Omental fat pad (tissue), 4 donors: ENCODE measurements around the gene CPNE1. TPM values are rescaled to one million over a fixed set of nuclear protein-coding genes. Genes with fewer than 3 reads are reported as not detected.

Experiments
- ATAC-seq: fragments of 150-250 bp; one replicate; pipeline ENCODE4 v1.9.1; 2016; ENCODE audit warnings: mild to moderate bottlenecking, moderate library complexity; ENCODE audit not compliant: low FRiP score
- DNase-seq: peaks from one replicate; pipeline ENCODE4 v3.0.0-alpha.2; 2019; ENCODE audit warnings: low spot score
- total RNA-seq, 4 donors: library from RNA; depleted of rRNA; stranded (reverse); fragments of >200 nt; gene quantifications; one replicate each; pipeline ENCODE4 v1.1.0, GENCODE V29; 2016
- TF ChIP-seq, protein P1 (sequence below), 3 donors: fragments of 450-650 bp; IDR thresholded peaks; one replicate each; pipeline ENCODE4 v1.5.1; 2016 to 2017; ENCODE audit warnings: antibody characterized with exemption in 3 of 3, mild to moderate bottlenecking in 3 of 3, moderate library complexity in 2 of 3

CPNE1 gene
- total RNA-seq, 4 donors from 2014 or later: 50.7 to 113 (median 85.2) TPM

DNA sequence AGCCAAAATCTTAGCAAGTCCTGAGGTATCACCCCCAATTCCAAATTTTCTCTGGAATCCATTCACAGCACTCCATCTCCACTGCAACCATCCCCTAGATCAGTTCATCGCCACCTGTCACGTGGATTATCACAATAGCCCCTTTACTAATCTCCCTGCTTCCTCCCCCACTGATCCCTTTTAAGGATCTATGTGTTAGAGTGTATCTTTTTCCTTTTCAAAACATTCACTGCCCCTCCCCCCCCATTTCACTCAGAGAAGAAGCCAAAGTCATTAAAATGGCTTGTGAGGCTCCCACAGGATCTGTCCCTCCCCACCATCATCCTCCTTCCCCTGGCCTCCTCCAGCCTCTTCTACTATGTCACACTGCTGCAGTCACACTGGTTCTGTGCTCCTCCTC is 67.5 kb downstream of the CPNE1 start:
- no peak for ATAC-seq
- DNase-seq: no peak
- TF ChIP-seq, protein P1, sequence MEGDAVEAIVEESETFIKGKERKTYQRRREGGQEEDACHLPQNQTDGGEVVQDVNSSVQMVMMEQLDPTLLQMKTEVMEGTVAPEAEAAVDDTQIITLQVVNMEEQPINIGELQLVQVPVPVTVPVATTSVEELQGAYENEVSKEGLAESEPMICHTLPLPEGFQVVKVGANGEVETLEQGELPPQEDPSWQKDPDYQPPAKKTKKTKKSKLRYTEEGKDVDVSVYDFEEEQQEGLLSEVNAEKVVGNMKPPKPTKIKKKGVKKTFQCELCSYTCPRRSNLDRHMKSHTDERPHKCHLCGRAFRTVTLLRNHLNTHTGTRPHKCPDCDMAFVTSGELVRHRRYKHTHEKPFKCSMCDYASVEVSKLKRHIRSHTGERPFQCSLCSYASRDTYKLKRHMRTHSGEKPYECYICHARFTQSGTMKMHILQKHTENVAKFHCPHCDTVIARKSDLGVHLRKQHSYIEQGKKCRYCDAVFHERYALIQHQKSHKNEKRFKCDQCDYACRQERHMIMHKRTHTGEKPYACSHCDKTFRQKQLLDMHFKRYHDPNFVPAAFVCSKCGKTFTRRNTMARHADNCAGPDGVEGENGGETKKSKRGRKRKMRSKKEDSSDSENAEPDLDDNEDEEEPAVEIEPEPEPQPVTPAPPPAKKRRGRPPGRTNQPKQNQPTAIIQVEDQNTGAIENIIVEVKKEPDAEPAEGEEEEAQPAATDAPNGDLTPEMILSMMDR (IDR thresholded peaks at IDR 0.05): no peak

DNA sequence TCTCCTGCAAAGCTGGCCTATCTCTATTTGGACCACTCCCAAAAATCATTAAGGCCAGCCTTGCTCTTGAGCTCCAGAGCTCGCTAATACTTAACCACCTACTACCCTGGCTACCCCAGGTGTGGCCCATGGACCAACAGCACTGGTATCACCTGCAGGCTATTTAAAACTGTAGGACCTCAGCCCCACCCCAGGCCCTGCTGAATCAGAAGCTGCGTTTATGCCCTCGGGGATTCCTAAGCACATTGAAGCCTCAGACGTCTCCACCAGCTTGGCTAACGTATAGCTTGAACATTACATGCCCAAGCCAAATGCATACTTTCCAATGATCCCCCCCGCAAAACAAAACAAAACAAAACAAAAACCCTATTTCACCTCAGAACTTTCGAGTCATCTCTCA is 68.8 kb downstream of the CPNE1 start:
- DNase-seq (no peak), ATAC-seq (no peak)
- TF ChIP-seq, protein P1 (IDR thresholded peaks at IDR 0.05): no peak

DNA sequence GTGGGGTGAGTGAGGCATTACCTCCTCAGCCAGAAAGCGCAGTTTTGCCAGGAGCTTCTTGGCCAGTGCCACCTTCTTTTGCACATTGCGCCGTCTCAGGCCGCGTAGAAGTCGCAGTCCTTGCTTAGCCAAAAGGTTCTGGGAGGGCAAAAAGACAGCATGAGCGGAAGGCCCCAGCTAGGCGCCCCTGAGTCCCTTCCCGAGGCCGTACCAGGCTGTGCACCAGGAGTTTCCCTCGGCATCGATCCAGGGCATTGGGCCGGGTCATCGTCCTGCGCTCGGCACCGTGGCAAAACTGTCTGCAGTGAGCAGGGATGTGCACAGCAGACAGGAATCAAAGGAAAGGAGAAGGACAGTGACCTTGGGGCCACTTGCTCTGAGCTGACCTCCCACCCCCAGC is 69.2 kb downstream of the CPNE1 start:
- no peak for ATAC-seq
- DNase-seq: no peak
- TF ChIP-seq, protein P1 (IDR thresholded peaks at IDR 0.05): no peak

DNA sequence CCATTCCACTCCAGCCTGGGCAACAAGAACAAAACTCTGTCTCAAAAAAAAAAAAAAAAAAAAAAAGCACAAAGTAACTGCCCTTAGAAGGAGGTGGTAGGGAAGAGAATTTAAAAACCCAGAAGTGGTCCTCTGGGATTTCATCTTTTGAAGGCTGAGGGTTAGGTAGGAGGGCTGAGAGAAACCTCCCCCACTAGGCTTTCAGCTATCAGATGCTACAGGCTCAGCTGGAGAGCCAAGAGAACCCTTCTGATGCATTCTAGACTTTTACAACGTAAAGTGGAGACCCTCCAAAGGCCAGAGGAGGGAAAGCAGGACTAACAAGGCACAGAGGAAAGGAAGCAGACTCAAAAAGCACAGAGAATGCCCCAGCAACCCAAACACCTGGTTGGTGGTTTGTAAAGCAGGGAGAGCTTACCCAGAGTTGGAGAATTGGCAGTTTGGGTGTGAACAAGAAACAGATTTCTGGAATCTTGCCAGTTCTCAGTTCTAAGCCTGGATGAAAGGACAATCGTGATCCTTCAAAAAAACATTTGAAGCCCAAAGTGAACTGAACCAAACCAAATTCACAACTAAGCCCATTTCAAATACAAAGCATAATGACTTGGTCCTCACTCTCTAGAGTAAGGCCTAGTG is 72.2 kb downstream of the CPNE1 start:
- no peak for DNase-seq
- no peak for ATAC-seq
- TF ChIP-seq, protein P1 (IDR thresholded peaks at IDR 0.05): no peak

DNA sequence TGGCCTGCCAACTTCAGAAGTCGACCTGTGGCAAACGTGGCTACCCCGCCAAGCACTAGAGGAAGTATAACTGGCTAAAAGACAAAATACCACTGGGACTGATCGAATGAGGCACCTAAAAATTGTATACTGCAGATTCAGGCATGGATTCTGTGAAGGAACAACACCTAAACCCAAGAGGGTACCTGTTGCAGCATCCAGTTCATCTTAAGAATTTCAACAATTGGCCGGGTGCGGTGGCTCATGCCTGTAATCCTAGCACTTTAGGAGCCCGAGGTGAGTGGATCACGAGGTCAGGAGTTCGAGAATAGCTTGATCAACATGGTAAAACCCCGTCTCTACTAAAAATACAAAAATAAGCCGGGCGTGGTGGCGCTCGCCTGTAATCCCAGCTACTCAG is 76.3 kb downstream of the CPNE1 start:
- TF ChIP-seq, protein P1 (IDR thresholded peaks at IDR 0.05): no peak
- ATAC-seq (no peak), DNase-seq (no peak)

DNA sequence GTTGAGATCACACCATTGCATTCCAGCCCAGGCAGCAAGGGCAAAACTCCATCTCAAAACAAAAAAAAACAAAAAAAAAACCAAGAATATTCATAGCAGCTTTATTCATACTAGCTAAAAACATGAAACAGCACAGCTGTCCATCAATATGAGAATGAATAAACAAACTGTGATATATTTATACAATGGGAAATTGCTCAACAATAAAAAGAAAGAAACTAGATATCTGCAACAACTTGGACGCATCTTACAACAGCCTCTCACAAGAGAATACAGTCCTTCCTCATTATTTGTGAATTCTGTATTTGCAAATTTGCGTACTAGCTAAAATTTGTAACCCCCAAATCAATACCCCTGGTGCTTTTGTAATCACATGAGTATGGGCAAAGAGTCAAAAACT is 77.3 kb downstream of the CPNE1 start:
- TF ChIP-seq, protein P1 (IDR thresholded peaks at IDR 0.05): no peak
- no peak for ATAC-seq
- no peak for DNase-seq

DNA sequence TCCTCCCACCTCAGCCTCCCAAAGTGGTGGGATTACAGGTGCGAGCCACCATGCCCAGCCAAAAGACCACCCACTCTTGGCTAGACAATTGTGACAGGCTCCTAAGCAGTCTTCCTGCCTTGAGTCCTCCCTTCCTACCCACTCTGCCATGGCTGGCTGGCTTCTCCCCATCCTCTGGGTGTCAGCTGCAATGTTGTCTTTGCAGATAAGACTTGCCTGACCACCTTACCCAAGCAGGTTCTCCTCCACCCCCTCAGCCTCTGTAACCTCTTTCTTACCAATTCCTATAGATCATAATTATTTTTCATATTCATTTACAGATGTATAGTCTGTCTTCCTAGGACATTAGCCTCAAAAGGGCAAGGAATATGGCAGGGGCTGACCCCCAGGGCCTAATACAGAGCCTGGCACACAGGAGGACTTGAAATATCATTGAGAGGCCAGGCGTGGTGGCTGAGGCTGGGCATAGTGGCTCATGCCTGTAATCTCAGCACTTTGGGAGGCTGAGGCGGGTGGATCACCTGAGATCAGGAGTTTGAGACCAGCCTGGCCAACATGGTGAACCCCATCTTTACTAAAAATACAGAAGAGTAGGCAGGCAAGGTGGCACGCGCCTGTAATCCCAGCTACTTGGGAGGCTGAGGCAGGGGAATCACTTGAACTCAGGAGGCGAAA is 77.8 kb downstream of the CPNE1 start:
- no peak for ATAC-seq
- TF ChIP-seq, protein P1 (IDR thresholded peaks at IDR 0.05): no peak
- no peak for DNase-seq
